HEK293 (cell line): ENCODE measurements around the gene SLC39A11.

Experiments used
- MYNN ChIP-seq: fragments of 450-650 bp; formaldehyde crosslinking; IDR thresholded peaks from 2 replicates; pipeline ENCODE4 v1.5.1; 2016; ENCODE audit warnings: missing biosample characterization, missing genetic modification characterization, borderline replicate concordance
- SP7 ChIP-seq: fragments of 450-650 bp; formaldehyde crosslinking; IDR thresholded peaks from 2 replicates; pipeline ENCODE4 v1.5.1; 2016; ENCODE audit warnings: missing biosample characterization, missing genetic modification characterization
- TCF7L2 ChIP-seq: IDR thresholded peaks from 2 replicates; pipeline ENCODE4 v1.6.1; 2011; ENCODE audit warnings: low read depth, mild to moderate bottlenecking, inconsistent platforms, low read length, moderate library complexity, borderline replicate concordance
- ZNF221 ChIP-seq: fragments of 450-650 bp; formaldehyde crosslinking; IDR thresholded peaks from 2 replicates; pipeline ENCODE4 v1.5.1; 2017; ENCODE audit warnings: missing biosample characterization, missing genetic modification characterization, borderline replicate concordance
- TF ChIP-seq, protein P1 (sequence below): fragments of 450-650 bp; formaldehyde crosslinking; IDR thresholded peaks from 2 replicates; pipeline ENCODE4 v1.5.1; 2016; ENCODE audit warnings: missing biosample characterization, missing genetic modification characterization

DNA sequence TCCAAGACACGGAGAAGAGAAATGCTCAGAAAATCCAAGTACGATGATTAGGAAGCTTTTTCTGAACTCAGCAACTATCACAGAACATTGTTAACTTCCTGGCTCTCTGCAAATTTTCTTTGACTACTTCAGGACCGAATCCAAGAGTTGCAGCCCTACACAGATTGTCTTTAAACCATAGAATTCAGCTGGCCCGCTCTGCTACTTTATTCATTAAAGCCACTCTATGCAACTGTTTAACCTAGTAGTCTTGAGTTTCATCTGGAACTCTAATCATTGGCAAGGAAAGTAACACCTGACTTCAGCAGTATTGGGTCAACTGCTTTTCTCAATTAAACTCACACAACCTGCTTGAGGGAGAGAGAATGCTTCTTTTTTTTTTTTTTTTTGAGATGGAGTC is 210.1 kb downstream of the SLC39A11 start:
- TF ChIP-seq, protein P1, sequence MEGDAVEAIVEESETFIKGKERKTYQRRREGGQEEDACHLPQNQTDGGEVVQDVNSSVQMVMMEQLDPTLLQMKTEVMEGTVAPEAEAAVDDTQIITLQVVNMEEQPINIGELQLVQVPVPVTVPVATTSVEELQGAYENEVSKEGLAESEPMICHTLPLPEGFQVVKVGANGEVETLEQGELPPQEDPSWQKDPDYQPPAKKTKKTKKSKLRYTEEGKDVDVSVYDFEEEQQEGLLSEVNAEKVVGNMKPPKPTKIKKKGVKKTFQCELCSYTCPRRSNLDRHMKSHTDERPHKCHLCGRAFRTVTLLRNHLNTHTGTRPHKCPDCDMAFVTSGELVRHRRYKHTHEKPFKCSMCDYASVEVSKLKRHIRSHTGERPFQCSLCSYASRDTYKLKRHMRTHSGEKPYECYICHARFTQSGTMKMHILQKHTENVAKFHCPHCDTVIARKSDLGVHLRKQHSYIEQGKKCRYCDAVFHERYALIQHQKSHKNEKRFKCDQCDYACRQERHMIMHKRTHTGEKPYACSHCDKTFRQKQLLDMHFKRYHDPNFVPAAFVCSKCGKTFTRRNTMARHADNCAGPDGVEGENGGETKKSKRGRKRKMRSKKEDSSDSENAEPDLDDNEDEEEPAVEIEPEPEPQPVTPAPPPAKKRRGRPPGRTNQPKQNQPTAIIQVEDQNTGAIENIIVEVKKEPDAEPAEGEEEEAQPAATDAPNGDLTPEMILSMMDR, result no peak
- TF ChIP-seq ZNF221, result no peak
- no peak for TF ChIP-seq MYNN (tag by site-specific recombination)
- TF ChIP-seq SP7, result no peak
- no peak for TF ChIP-seq TCF7L2
